ENCODE results near the gene NIM1K.
"Not testable (repeated sequence)": the region's sequence is repeated elsewhere in the genome, so short reads cannot be mapped to it uniquely, and the experiment has no call there.

The NIM1K gene

DNA sequence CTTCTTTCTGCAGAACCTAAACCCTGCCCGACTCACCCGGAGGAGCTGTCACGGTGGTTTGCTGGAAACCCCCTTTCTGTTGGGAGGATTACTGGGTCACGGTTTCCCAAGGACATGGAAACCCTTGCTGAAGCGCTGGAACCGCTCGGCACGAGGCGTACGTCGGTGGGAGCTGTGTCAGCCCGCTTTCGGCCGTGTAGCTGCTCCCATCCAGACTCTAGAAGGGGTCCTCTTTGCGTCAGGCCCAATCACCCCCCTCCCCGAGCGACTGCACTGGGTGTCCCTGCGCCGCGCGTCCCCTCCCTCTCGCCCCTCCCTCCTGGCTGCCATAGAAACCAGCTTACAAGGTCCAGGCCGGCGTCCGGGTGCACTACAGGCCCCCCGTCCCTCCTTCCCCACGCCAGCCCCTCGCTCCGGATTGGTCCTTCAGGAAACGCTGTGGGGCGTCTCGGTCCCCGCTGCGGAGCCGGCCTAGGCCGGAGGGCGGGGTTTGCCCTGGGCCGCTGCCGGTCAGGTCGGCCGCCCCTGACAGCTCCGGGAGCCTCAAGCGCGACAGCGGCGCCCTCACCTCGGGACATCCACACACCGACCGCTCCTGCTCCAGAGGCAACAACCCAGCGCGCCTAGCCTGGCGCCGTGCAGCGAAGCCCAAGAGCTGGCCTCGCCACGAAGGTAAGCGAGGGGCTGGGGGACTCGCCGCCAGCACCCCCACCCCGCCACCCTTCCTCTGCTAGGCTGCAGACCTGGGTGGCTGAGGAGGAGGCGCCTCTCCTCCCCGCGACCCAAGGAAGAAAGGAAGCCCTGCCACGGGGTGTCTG is at the start of gene NIM1K:
NIM1K (plus strand) TSS at position 486 of the 818 bp plus-strand sequence. CDS start 53,551 bp downstream, outside the sequence.
- peak; percentile 60 for DNase-seq

DNA sequence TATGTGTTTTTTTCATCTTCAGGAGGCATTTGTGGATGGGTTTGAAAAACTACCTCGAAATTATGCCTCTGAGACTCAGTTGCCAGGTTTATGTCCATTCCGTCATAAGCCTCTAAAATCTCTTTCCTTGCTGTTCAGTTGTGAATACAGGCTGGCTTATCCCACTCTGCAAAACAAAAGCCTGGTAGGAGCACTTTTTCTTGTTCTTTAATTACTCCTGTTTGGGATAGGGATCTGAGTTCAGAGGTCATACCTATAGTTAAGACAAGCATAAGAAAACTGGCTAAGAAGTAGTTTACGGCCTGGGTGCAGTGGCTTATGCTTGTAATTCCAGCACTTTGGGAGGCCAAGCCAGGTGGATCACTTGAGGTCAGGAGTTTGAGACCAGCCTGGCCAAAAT is 47.0 kb upstream of the NIM1K start:
- no peak for DNase-seq

DNA sequence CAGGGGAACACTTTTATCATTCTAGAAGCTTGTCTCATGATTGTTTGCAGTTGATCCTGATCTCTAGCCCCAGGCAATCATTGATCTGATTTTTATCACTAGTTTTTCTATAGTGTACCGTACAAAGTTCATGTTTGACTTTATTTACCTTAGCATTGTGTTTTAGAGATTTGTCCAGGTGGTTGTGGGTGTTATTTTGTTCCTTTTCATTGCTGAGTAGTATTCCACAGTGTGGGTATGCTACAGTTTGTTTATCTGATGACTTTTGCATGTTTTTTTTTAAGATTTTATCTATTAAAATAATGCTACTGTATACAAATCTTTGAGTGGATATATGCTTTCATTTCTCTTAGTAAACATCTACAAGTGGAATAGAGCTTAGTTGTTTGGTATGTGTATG is 45.1 kb upstream of the NIM1K start:
- no peak for DNase-seq

DNA sequence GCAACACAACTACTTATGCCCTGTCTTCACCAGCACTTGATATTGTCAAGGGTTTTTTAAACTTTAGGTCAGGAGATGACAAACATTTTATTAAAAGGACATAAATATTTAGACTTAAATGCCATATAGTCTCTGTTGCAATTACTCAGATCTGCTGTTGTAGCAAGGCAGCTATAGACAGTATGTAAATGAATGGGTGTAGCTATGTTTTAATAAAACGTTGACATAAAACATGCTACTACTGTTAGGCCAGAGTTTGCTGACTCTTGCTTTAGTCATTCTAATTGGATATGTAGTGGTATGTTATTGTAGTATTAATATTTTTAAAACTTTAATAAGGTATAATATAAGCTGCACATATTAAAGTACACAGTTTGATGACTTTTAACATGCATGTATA is 43.6 kb upstream of the NIM1K start:
- no peak for DNase-seq

DNA sequence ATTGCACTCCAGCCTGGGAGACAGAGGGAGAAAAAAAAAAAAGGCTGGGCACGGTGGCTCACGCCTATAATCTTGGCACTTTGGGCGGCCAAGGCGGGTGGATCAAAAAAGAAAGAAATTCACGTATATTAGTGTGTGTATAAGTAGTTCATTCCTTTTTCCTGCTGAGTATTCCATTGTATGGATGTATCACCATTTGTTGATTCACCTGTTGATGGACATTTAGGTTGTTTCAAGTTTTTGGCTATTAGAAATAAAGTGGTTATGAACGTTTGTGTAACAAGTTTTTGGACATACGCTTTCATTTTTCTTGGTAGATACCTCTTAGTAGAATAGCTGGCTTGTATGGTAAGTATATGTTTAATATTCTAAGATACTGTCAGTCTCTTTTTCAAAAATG is 42.8 kb upstream of the NIM1K start:
- no peak for DNase-seq

DNA sequence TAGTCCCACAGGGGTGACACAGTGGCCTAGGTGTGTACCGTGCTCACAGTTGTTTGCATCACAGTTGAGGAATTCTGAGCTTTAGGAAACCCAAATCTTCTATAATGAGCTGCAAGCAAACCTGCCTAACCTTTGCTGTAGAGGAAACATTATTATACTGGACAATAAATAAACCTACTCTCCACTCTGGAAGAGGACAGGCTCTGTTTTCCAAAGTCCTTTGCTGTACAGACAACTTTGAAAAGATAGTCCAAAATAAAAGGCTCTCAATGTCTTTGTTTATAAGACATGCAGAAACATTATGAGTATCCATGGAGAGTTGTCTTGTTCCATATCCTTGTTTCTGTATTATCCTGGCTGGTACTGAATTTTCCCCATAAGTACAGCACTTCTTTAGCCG is 42.0 kb upstream of the NIM1K start:
- DNase-seq: no peak

DNA sequence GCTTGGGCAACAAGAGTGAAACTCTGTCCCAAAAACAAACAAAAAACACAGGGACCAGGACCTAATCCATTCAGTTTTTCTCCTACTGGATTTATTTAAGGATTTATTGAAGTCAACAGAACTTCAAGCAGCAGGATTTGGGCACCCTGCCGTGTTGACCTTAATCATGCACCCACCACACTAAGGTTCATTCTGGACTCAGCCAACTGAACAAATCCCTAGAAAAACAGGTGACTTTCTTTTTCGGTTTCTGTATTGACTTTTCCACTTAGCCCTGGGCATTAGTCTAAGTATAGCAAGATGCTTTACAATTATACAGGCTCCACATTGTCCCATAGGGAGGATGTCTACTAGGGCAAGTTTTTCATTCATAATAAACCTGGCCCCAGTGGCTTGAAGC is 41.3 kb upstream of the NIM1K start:
- DNase-seq: no peak

DNA sequence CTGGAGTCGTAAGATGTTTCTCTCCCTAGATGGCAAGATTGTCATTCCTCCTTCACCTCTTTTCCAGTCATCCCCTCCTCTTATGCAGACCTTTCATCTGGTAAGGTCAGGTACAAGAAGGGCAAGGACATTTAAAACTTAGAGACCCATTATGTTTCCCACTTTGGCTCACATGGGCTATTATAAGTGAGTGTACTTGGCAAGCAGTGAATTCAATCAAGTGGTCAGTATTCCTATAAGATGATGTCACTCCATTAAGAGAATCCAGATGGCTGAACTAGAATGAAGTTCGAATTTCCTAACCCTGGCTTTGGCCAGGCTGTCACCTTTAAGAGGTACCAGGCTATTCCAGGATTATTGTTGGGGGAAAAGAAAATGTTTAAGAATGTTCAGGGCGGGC is 39.1 kb upstream of the NIM1K start:
- no peak for DNase-seq

DNA sequence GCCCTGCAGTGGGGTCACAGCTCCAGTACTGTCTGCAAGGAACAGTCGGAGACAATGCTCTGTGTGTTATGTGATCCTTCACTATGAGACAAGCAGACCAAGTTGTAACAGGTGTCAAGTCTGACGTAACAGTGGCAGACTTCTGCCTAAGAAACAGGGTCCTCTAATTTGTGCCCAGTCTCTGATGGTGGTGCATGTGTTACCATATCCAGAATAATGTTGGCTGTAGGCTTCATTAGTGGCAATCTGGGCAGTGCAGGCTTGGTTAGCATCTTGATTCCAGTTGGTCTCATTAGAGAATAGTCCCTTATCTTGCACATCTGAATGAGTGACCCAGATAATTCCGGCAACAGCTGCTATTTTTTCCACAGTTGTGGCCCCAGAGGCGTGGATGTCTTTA is 37.6 kb upstream of the NIM1K start:
- DNase-seq: no peak

DNA sequence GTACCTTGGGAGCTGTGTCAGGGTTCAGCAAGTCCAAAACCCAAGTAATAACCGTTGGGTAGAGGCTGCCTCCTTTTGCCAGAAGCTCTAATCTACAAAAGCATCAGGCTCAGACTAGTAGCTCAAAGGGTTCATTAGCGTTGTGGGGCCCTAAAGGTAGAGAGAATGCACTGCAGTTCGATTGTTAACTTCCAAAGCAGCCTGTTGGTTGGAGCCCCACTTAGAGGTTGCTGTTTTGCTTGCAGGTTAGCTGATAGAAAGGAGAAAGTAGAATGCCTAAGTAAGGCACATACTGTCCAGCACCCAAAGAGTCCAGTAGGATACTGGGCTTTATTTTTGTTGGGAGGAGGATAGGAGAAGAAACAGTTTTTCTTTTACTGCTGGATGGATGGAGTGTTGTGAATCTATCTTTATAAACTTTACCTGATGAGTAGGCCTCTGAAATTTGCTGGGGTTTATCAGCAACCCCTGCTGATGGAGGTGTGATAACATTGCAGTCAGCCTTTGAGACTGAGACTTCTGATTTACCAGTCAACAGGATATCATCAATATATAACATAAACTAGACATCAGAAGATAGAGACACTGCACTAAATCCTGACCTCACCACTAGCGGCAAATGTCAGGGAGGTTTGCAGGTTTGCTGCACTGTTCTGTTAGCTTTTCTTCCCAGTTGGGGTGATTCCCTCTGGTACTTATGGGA is 36.5 kb upstream of the NIM1K start:
- DNase-seq: no peak

DNA sequence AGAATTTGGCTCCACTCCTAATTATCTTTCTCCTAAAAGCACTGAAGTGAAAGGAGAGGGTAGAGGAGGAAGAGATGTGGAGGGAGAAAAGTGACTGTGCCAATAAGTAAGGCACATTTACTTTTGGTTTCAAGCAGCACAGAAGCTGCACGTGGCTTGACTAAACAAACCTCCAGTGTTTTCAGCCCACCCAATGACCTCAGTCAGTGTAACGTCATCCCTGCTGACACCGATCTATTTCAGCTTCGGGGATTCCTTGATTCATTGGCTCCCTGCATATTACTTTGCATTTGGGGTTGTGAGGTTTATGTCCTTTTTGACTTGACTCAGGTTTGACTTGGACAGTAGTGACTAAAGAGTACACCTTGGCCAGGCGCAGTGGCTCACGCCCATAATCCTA is 35.6 kb upstream of the NIM1K start:
- peak; percentile 12 for DNase-seq

DNA sequence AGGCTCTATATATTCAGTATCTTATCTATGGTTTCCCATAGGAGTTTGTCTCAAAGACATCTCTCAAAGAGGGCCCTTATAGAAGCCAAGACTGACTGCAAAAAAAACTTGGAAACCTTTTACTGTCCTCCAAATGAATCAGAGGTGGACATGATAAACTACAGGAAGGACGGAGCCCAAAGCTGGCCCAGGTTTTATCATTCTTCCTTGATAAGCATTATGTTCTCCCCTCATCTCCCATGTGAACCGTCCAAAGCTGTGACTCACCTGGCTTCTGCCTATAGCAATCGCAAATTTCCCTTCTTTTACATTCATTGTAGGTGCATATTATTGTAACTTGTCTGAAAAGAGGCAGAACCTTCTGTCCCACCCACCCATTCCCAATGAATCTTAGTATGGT is 35.0 kb upstream of the NIM1K start:
- DNase-seq: no peak

DNA sequence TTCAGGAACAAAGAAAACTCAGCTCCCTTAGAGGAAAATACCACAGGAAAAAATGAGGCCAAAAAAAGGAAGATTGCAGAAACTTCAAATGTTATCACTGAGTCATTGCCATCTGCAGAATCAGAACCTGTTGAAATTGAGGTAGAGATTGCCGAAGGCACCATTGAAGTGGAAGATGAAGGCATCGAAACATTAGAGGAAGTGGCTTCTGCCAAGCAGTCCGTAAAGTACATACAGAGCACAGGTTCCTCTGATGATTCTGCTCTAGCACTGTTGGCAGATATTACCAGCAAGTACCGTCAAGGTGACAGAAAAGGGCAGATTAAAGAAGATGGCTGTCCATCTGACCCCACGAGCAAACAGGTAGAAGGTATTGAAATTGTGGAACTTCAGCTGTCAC is 30.8 kb upstream of the NIM1K start:
- no peak for DNase-seq

DNA sequence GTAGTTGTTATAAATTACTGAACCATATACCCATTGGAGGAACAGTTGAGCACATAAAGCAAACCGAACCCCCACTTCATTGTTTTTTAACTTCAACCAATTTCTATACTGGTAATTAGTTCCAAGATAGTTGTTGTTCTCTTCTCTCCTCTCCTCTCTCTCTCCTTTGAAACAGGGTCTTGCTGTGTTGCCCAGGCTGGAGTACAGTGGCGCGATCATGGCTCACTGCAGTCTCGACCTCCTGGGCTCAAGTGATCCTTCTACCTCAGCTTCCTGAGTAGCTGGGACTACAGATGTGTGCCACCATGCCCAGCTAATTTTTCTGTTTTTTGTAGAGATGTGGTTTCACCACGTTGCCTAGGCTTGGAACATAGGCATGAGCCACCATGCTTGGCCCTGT is 27.2 kb upstream of the NIM1K start:
- not testable (repeated sequence) for DNase-seq

DNA sequence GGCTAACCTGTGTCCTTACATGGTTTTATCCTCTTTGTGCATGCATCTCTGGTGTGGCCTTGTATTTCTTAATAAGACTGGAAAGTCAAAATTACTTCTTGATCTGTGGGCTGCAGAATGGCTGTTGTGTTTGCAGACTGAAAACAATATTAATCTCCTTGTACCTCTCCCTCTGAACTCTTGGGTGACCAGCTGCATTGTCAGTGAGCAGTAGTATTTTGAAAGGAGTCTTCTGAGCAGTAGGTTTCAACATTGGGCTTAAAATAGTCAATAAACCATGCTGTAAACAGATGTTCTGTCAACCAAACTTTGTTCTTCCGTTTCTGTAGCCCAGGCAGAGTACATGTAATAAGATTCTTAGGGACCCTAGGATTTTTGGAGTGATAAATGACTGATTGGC is 26.7 kb upstream of the NIM1K start:
- DNase-seq: no peak

DNA sequence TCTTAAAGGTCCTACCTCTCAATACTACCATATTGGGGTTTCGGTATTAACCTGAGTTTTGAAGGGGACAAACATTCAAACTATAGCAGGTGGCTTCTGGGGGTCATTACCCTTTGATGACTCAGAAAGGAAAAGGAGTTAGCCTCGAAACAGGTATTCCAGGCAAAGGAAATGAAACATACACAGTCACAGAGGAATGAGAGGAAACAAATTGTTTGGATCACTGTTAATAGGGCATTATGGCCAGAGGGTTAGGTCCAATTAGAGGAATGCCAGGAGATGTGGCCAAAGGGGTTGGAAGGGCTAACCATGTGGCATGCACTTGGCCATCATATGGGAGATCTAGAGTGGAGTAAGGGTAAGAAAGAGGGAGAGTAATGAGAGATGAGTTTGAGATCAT is 23.9 kb upstream of the NIM1K start:
- no peak for DNase-seq

DNA sequence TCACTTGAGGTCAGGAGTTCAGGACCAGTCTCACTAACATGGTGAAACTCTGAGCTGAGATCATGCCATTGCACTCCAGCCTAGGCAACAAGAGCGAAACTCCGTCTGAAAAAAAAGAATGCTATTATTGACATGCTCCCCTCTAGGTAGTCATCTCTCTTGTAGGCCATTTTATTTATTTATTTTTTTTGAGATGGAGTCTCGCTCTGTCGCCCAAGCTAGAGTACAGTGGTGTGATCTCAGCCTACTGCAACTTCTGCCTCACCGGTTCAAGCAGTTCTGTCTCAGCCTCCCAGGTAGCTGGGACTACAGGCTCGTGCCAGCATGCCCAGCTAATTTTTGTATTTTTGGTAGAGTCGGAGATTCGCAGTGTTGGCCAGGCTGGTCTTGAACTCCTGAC is 20.6 kb upstream of the NIM1K start:
- DNase-seq: no peak

DNA sequence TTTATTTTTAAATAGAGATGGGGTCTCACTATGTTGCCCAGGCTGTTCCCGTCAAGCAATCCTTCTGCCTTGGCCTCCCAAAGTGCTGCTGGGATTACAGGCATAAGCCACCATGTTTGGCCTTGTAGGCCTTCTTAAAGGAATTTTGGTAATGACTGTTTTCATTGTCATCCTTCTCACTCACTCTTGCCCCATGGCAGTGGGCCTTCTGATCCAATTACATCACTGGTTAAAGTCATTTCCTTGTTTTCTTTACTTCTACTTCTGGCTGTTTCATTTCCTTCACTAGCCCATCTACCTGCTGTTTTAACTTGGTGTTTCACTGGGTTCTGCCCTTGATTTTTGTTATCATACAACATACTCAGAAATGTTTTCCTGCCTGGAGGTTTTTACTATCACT is 20.1 kb upstream of the NIM1K start:
- no peak for DNase-seq

DNA sequence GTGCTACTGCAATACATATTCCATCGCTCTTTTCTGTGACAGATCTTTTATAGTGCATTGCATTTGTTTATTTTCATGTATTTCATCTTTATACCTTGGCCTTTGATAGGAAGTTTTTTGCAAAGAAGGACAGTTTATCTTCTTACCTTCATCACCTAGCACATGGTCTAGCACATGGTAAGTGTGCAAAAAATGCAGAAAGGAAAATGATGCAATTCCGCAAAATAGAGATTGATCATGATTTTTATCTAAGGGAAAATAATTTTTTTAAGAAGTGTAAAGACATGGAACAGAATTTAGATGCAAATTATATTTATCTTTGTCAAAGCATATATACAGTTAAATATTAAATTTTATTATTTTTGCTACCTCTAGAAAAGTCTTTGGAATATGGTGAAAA is 19.2 kb upstream of the NIM1K start:
- DNase-seq: no peak

DNA sequence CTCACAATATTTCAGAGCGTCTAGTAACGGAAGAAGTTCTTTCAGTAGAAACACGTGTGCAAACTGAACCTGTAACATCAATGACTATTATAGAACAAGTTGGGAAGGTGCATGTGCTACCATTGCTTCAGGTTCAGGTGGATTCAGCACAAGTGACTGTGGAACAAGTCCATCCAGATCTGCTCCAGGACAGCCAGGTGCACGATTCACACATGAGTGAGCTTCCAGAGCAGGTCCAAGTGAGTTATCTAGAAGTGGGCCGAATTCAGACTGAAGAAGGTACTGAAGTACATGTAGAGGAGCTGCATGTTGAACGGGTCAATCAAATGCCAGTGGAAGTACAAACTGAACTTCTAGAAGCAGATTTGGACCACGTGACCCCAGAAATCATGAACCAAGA is 17.4 kb upstream of the NIM1K start:
- DNase-seq: no peak

DNA sequence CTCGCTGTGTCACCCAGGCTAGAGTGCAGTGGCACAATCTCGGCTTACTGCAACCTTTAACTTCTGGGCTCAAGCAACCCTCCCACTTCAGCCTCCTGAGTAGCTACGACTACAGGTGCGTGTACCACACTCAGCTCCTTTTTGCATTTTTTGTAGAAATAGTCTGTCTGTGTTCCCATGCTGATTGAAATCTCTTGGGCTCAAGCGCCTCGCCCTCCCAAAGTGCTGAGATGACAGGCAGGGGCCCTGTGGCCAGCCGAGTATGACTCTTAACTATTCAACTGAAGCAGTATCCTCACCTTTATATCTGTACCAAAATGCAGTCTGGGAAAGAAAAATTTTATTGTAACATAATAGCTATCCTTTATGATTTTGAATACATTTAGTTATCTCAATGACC is 12.2 kb upstream of the NIM1K start:
- DNase-seq: no peak

DNA sequence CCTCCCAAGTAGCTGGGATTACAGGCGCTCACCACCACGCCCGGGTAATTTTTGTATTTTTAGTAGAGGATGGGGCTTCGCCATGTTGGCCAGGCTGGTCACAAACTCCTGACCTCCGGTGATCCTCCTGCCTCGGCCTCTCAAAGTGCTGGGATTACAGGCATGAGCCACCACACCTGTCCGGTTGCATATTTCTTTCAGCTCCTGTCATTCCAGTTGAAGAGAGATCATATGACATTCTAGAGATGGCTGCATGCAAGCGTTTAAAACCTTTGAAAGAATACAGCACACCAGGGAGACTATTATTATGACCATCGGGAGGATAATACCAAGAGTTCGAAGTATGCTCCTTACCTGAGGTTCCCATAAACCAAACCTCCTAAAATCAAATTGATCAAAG is 9.6 kb upstream of the NIM1K start:
- DNase-seq: no peak

DNA sequence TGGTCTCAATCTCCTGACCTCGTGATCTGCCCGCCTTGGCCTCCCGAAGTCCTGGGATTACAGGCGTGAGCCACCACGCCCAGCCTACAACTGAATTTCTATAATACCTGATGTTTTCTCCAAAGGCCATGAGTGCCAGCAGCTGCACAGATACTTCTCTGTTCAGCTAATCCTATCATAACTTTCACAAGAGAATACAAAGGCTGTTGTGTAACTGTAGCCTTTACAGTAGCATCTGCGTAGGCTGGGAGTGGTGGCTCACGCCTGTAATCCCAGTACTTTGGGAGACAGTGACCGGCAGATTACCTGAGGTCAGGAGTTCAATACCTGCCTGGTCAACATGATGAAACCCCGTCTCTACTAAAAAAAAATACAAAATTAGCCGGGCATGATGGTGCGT is 8.9 kb upstream of the NIM1K start:
- not testable (repeated sequence) for DNase-seq

DNA sequence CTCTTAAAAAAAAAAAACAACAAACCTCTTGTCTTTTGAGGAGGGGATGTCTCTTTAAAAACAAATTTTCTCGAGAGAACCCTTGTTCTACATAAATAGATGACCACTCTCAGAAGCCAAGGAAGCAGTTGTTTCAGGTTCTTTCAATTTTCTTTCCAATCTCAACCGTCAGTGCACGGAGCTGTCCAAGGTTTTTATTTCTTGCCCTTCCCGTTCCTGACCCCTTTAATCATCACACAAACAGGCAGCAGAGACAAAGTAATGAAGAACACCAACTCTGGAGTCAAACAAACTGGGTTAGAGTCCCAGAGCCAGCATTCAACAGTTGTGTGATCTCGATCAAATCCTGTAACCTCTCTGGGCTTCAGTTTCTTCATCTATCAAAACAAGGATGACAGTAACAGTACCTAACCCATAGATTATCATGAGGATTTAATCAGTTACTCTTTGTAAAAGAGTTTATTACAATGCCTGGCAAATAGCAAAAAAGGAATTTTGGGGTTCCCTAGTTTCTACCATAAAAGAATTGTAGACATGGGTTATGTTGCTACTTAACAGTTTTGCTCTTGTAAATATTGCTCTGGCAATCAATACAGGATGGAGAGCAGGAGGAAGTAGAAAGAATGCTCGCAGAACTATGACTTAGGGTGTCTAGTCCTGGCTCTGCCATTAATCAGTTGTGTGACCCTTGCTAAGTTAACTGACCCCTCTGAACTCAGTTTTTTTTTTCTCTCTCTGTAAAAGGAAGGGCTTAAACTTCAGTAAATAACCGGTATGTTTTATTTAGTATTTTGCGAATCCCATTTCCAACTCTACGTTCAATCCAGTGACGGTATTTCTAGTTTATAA is 1.0 kb upstream of the NIM1K start:
- DNase-seq: no peak
